ENCODE data around the gene C10orf67.
A peak's percentile ranks its signal among the peaks of the same experiment; 100 is the strongest.
"Not testable (repeated sequence)": the region's sequence is repeated elsewhere in the genome, so short reads cannot be mapped to it uniquely, and the experiment has no call there.

The C10orf67 gene

DNA sequence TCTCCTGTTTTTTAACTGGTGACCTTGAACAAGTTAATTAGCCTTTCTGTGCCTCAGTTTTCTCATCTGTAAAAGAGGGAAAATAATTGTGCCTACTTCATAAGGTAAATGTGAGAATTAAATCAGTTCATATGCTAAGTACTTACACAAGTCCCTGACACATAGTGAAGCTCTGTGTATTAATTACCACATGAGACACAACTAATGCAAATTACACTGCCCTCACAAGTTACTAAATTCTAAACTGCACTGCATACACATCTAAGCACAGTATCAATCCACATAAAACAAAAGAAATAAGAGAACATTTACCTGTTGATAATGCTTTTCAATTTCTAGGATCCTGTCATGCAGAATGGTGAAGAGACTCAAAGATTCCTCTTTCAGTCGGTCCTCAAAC, 22.5 kb downstream of the C10orf67 start:
- DNase-seq (ENCODE audit: low spot score): no peak

GRCh38 chr10:23319835-23320234, 24.8 kb downstream of the C10orf67 start:
- DNase-seq (ENCODE audit: low spot score): no peak

- no peak for DNase-seq (ENCODE audit: low spot score)
Observed at GRCh38 chr10:23318359-23318758, 26.2 kb downstream of the C10orf67 start.

- DNase-seq (ENCODE audit: low spot score): no peak
Observed at GRCh38 chr10:23317416-23317815, 27.2 kb downstream of the C10orf67 start.

- DNase-seq (ENCODE audit: low spot score): no peak
Observed at GRCh38 chr10:23316406-23316805, 28.2 kb downstream of the C10orf67 start.

- no peak for DNase-seq (ENCODE audit: low spot score)
Observed at GRCh38 chr10:23315966-23316365, 28.6 kb downstream of the C10orf67 start.

- peak; percentile 77 for DNase-seq (ENCODE audit: low spot score)
Observed at GRCh38 chr10:23314835-23315239, 29.8 kb downstream of the C10orf67 start.

DNA sequence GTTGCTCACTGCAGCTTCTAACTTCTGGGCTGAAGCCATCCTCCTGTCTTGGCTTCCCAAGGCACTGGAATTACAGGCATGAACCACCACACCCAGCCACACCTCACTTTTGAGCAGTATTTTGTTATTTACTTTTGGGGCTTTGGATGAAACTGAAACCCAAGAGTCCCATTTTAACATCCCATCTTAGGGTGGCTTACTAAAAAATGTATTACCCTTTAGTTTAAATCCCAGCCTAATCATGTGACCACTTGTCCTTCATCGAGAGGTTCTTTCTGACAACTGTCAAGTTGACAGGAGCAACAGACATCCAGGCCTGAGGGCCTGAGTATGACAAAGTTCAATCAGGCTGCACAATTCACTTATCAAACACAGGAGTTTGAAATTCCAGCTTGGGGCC, 33.6 kb downstream of the C10orf67 start:
- DNase-seq (ENCODE audit: low spot score): no peak

GRCh38 chr10:23310404-23310803, 34.2 kb downstream of the C10orf67 start:
- DNase-seq (ENCODE audit: low spot score): no peak

DNA sequence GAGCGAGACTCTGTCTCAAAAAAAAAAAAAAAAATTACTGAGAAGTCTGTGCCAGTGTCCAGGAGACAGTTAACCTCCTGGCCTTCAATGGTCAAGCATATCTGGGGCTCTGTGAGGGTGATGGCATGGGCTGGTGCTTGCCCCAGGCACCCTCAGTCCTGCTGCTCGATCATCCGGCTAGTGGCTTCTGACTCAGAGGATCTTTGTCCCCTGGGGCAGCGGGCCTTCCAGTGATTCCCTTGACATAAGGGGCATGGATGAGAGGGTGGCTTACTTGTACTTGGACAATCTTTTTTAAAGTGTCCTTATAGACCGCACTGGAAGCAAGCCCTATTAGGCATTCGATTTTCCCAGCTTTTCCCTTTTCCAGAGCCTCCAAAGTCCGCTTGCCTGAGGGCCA, 44.6 kb downstream of the C10orf67 start:
- DNase-seq (ENCODE audit: low spot score): not testable (repeated sequence)

- no peak for DNase-seq (ENCODE audit: low spot score)
Observed at GRCh38 chr10:23294638-23295247, 49.9 kb downstream of the C10orf67 start.

- DNase-seq (ENCODE audit: low spot score): no peak
Observed at GRCh38 chr10:23293973-23294590, 50.5 kb downstream of the C10orf67 start.

DNA sequence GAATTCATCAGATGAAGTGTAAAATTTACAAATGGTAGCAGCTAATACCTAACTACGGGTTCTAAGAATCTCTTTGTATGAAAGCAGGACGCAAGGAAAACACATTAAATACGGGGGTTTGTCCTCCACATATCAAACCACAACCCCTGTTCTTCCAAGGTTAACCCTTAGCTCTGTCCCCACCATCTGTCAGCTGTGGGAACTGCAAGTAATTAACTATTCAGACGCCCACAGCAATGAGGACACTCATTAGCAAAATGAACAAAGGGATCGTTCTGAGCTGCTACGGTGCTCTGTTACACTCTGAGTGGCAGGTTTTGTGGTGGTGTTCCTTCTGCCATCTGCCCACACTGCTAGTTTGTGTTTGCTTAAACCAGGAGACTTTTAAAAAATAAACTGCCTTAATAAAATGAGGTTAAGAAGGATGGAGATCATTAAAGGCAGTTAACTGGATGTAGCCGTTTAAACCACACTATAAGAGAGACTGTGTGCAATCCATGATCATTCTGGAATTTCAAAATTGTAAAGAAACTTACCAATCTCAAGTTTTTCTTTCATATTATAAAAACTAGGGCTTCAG, 51.4 kb downstream of the C10orf67 start:
- DNase-seq (ENCODE audit: low spot score): peak; percentile 35

GRCh38 chr10:23291551-23292334, 52.9 kb downstream of the C10orf67 start:
- no peak for DNase-seq (ENCODE audit: low spot score)

DNA sequence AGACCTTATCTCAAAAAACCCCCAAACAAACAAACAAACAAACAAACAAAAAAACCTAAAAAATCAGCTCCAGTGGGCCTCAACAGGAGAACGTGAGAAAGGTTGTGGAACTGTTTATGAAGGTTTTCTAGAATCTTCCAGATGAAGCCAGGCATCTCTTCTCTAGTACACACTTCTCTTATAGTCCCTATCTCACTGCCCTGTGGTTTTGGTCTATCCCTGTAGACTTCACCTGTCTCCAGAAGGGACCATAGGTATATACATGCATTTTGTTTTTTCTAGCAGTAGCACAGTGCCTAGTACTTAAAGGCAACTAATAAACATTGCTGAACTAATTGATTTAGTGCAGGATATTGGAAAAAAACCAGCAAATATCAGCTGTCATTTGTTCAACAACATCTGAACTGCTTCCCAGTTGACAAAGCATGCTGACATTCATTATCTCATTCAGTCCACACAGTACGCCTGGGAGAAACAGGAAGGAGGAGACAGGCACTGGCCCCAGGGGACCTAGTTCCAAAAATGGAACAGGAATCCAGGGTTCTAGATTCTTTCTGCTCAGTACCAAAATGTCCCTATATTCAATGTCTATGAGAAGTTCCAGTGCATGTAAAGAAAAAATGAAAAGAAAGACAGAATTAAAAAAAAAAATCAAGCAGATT, 59.8 kb downstream of the C10orf67 start:
- DNase-seq (ENCODE audit: low spot score): no peak

- no peak for DNase-seq (ENCODE audit: low spot score)
Observed at GRCh38 chr10:23284155-23284554, 60.4 kb downstream of the C10orf67 start.

GRCh38 chr10:23283680-23284079, 60.9 kb downstream of the C10orf67 start:
- no peak for DNase-seq (ENCODE audit: low spot score)

- DNase-seq (ENCODE audit: low spot score): no peak
Observed at GRCh38 chr10:23281044-23281433, 63.6 kb downstream of the C10orf67 start.

DNA sequence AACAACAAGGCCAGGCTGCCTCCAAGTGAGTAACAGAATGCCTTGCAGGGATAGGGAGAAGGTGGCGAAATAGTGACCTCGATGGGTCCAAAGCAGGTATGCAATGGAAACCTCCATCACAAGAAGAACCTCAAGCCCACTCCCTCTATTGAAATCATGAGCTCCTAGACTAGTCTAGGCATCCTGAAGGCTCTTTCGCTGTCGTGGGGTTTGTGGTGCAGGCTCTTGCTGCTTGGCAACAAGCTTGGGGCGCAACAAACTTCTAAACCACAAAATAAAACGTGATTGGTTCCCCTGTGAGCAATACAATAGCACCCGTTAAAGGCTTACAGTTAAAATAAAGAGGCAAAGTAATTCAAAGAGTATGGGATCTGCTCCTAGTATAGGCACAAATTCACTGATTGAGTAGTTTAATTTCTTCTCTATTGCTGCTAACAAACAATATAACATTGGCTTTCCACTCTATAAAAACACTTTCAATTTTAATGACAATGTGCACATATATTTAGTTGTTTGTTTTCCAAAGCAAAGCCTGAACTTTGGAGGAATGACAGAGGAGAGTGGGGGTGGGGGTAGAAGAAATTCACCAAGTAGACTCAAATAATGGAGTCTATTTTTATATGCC, 64.1 kb downstream of the C10orf67 start:
- no peak for DNase-seq (ENCODE audit: low spot score)

GRCh38 chr10:23275355-23275754, 69.2 kb downstream of the C10orf67 start:
- DNase-seq (ENCODE audit: low spot score): no peak

DNA sequence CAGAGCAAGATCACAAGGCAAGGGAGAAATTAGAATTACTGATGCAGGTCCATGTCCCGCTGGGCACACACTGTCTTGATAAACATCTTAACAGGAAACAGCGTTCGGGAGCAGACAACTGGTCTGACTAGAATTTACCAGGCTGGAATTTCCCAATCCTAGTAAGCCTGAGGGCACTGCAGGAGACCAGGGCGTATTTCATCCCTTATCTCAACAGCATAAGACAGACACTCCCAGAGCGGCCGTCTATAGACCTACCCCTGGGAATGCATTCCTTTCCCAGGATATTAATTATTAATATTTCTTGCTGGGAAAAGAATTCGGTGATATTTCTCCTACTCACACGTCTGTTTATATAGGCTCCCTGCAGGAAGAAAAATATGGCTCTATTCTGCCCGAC, 70.4 kb downstream of the C10orf67 start:
- DNase-seq (ENCODE audit: low spot score): not testable (repeated sequence)

- DNase-seq (ENCODE audit: low spot score): no peak
Observed at GRCh38 chr10:23270531-23270930, 74.1 kb downstream of the C10orf67 start.
